HG02759 (cell line): ENCODE data around the gene DPPA2.
"Not testable (repeated sequence)": the region's sequence is repeated elsewhere in the genome, so short reads cannot be mapped to it uniquely, and the experiment has no call there.

Experiments used
- ATAC-seq: cut with Tn5 transposase; IDR thresholded peaks from one replicate; pipeline ENCODE4 v1.9.1; 2021; ENCODE audit warnings: mild to moderate bottlenecking, moderate library complexity; ENCODE audit not compliant: unreplicated experiment

DPPA2 gene, protein sequence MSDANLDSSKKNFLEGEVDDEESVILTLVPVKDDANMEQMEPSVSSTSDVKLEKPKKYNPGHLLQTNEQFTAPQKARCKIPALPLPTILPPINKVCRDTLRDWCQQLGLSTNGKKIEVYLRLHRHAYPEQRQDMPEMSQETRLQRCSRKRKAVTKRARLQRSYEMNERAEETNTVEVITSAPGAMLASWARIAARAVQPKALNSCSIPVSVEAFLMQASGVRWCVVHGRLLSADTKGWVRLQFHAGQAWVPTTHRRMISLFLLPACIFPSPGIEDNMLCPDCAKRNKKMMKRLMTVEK

DNA sequence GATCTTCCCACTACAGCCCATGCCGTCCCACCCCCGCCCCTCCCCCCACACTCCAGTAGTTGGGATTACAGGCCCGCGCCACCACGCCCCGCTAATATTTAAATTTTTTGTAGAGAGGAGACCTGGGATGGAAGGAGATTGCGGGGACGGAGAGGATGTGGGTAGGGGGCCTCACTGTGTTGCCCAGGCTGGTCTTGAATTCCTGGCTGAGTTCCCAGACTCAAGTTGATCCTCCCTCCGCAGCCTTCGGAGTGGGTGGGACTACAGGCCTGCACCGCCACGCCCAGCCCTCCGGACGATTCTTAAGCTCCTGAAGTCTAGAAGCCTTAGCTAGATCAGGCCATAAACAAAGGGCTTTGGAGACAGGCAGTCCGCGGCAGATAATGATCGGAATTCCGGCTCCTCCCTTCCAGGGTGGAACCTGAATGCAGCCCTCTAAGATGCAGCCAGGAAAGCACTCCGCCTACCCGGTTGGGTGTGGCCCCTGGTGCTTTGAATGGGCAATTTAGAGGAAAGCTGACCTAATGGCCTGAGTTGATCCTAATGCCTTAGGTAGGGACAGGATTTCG lies at the start of gene DPPA2:
TSS of gene DPPA2 (minus strand) at position 356 of the 569 bp plus-strand sequence. CDS start 1,975 bp downstream, outside the sequence.
- ATAC-seq, result no peak

DNA sequence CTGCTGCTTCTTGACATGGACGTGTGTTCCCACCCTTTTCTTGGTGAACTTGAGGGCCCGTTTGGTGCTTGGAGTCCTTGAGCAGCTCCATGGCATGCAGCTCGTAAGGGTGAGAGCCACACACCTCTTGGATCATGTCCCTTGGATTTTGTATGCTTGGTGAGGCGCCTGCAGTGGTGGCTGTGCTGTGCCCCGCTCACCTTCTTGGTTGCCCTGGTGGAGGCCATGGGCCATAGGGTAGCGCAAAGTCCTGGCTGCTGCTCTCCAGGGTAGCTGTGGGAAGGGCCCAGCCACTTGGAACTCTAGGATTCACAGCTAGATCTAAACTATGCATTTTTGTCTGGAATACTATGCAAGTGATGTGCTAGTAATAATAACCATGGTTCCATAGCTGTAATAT lies 47.8 kb upstream of the DPPA2 start:
- ATAC-seq, result no peak

DNA sequence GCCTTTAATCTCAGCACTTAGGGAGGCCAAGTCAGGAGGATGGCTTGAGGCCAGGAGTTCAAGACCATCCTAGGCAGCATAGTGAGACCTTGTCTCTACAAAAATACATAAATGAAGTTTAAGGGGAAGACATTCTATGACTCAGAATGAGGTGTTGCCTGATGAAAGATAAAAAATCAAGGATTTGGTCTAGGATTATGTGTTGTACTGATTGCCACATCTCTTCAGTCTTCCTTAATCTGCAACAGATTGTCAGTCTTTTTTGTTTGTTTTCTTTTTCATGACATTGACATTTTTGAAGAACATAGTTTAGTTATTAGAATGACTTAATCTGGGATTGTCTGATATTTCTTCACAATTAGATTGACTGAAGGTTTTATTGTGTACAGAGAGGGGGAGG lies 47.3 kb upstream of the DPPA2 start:
- no peak for ATAC-seq

DNA sequence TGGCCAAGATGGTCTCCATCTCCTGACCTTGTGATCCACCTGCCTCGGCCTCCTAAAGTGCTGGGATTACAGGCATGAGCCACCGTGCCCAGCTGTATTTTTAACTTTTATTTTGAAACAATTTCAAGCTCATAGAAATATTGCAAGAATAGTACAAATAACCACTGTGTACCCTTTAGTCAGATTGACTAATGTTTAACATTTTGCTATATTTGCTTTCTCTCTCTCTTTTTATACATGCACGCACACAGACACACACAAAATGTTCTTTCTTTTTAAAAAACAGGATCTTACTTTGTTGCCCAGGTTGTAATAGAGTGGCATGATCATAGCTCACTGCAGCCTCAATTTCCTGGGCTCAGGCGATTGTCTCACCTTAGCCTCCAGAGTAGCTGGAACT lies 46.5 kb upstream of the DPPA2 start:
- no peak for ATAC-seq

DNA sequence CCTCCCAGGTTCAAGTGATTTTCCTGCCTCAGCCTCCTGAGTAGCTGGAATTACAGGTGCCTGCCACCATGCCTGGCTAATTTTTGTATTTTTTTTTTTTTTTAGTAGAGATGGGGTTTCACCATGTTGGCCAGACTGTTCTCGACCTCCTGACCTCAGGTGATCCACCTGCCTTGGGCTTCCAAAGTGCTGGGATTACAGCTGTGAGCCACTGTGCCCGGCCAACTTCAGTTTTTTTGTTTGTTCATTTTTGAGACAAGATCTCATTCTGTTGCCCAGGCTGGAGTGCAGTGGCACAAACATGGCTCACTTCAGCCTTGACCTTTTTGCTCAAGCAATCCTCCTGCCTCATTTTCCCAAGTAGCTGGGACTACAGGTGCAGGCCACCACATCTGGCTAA lies 42.5 kb upstream of the DPPA2 start:
- not testable (repeated sequence) for ATAC-seq

DNA sequence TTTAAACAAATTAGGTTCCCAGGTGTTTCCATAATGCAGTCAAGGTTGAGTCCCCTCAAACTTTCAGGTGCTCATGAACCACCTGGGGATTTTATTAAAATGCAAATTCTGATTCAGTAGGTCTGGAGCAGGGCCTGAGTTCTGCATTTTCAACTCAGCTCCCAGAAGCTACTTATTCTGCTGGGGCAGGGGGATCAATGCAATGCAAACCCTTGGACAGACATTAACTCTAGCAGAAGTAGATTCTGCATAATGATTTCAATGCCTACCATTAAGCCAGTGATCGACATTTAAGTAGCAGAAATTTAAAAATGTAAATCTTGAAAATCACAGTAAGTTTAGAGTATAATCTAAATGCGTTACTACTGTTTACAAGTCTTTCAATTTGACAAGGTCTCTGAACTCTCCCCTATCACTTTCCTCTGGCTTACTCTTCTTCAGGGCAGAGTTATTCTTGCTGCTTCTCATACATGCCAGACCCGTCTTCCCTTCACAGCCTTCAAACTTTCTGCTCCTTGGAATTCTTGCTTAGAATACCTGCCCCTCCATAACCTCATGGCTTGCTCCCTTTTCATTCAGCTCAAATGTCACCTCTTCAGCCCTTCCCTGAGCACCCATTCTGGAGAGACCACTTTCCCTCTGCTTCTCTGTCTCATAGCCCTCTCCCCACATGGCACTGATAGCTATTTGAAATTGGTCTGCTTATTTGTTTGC lies 40.3 kb upstream of the DPPA2 start:
- no peak for ATAC-seq

DNA sequence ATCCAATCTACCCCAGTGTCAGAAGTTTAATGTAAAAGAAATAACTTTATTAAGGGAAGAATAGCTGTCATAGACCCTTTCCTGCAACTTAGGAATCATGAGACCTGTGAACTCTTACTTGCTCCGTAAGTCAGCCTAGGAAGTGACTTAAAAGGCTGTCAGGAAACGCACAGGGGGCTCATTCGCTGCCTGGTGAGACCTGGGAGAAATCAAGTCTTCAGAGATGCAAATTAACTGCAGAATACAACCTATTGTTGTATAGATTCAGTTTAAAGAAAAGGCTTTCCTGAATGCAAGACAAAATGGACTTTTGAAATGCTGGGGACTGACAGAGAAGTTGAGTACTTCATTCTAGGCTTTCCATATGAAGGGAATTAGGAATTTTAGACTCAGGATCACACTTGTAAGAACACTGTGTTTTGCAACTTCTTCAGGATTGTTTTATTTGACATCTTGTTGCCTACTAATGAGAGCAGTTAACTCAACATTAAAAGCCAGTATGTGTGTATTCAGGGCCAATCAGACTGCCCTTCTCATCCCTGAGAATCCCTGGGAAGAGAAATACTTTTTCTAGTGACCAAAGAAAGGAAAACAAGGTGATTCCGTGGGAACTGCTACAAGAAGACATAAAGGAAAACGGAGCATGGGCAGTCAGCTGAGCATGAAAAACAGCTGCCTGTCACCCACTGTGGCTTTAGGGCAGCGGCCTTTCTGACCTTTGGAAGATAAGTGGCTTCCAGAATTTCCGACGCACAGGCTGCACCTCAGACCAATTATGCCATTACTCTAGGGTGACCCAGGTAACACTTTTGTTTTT lies 39.5 kb upstream of the DPPA2 start:
- ATAC-seq, result no peak

DNA sequence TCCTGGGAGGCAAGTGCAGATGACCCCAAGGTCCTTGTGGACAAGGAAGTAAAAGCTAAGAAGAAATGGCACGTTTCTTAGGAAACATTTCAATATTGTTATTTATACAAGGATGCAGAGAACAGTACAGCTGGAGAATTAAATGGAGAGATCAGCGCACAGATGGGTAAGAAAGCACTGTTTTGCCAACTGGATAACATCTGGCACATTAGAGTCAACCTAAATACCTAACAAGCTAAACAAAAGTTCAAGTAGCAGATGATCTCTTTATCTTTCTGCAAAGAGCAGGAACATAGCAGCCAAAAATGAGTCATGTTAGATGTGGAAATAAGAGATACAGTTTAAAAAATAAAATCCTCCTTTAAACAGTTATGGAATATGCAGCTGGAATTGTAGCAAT lies 36.7 kb upstream of the DPPA2 start:
- no peak for ATAC-seq

DNA sequence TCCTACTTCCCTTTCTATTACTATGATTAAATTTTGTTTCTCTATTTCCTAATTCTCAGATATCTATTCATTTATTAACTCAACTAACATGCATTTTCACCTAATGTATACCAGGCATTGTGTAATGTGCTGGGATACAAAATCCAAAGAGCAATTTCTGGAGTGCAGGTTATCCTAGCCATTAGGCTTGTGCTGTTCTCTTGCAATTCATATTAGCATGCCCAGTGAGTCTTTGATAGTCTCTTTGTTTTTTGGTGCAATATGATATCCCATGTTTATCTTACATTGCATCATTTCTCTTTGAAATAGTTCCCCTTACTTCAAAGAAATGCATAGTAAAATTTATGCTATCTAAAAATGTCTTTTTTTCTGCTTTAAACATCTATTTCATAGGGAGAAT lies 34.9 kb upstream of the DPPA2 start:
- no peak for ATAC-seq

DNA sequence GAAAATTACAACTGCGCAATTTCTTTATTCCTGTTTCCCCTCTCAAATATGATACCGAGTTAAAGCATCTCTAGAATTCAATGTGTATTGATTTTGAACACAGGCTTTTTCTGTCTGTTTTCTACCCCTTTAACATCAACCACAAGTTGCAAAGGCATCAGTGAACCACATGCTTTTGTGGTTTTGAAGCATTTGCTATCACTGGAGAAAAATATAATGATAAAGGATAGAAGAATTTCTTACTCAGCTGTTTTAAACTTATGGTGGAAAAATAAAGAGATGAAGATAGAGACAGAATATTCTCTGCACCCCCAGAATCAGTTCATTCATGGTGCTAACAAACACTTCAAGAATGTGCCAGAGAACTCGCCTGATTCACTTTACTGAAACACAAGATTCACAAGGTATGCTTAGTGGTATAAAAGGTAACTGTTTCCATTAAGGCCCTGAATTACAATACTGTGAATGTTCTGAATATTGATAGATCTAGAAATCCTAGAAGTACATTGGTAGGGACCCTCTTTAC lies 30.5 kb upstream of the DPPA2 start:
- ATAC-seq, result no peak

DNA sequence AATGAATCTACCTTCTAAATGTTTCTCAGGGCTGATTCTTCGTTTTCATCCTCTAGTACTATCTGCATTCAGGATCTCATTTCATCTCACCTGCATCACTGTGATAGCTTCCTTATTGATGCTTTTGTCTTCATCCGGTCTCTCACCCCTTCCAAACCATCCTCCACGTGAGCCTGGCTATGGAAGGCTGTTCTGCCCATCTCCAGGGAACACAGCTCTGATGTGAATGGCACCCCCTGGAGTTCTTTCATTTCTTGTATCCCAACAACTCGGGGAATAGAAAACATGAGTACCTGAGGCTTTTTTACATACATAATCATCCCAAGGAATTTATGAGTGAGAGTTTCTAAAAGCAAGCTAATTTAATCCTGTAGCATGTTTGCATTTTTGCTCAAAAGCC lies 29.8 kb upstream of the DPPA2 start:
- no peak for ATAC-seq

DNA sequence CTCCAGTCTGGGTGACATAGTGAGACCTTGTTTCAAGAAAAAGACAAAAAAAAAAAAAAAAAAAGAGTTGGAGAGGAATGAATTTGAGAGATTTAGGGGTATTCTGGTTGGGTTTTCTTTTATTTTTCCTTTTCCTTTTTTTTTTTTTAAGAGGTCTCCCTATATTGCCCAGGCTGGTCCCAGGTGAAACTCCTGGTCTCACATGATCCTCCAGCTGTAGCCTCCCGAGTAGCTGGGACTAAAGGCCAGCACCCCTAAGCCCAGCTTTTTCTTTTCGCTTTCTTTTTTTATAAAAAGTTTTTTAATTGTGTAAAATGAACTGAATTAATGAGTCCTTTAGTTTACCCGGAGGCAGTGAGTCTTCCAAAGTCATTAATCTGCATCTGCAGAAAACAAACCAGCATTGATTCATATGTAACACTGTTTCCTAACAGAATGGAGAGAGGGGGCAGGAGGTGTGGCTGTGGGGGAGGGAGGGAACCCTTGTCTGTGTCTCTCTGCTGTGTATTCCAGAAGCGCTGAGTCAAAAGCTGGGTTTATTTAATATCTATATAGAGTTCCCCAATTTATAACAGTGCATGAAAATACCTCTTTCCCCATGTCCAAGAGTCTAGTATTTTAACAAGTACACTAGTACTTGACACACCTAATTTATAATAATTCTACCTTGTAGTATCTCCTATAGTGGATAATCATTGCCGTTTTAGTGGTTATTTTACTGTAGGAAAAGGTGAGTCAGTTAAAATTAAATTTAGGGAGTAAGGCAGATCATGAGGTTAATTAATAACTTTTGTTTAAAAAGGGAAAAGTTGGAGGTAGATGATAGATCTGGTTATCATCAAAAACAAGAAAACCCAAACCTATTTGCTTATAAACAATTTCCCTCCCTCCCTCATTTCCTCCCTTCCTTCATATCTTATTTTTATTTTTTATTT lies 23.7 kb upstream of the DPPA2 start:
- no peak for ATAC-seq

DNA sequence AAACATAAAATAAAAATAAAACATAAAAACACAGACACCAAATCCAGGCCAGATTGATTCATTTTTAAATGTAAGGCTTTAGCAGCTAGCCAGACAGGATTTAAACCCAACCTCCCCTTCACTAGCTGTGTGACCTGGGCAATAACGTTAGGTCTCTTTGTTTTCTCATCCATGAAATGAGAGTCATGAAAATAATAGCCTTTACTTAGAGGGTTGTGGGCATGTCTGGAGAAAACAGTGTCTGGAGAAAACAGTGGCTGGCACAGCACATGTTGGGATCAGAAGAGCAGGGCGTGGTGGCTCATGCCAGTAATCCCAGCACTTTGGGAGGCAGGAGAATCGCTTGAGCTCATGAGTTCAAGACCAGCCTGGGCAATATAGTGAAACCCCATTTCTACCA lies 22.9 kb upstream of the DPPA2 start:
- no peak for ATAC-seq

DNA sequence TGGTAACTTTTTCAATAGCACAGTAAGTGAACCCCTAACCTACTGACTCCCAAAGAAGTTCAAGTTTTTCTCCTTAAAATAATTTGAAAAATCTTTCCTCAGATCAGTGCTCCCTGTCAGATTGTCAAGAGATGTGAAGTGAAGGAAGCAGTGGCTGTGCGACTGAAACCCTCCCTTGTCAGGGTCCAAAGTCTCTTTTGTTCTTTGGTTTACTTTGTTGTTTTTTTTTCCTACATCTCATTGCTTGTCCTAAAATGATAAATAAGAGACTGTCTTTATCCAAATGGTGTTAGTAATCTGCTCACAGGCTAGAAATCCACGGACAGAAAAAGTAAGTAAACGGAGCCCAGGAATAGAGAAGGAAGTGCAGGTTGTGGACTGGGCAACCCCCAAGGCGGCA lies 22.0 kb upstream of the DPPA2 start:
- no peak for ATAC-seq

DNA sequence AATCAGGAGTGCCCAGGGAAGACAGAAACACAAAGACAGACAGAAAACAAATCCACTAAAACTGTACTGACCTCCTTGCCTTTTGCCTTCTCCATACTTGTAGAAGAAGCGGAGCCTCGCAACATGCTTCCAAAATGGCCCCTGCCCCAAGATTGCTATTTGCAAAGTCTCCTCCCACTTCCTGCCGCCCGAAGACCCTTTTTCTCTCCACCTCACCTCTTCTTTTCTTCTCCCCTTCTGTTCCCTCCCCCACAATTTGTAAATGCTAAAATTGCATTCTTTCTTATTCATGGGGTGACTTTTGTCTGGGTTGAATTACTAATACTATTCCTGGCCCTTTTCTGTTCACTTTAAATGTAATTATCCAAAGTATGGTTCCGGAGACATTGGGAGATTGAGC lies 21.1 kb upstream of the DPPA2 start, which contains the start of gene DPPA4:
TSS of gene DPPA4 (minus strand) at position 154 of the 400 bp plus-strand sequence. CDS start at position 125, 29 bp downstream.
- ATAC-seq, result no peak

DNA sequence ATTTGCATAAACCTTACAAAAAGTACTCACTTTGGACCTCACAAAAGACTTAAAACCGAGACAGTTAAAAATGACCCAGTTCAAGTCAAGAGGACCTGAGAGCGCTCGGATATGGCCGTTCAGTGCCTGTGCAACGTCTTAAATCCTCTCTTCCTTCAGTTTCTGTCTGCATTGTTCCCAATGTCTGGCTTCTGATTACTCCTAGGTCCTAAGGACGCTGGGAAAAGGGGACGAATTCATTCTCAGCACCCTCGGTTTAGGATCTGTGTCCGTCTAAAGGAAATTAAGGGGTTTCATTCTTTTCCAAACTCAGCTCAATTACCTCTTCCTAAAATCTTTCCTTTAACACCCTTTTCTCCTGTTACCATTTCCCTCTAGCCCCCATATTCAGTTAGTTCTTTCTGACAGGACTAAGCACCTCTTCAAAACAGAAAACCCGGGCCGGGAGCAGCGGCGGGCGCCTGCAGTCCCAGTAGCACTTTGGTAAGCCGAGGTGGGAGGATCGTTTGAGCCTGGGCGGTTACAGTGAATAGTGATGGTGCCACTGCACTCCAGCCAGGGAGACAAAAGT lies 20.1 kb upstream of the DPPA2 start:
- ATAC-seq, result no peak

DNA sequence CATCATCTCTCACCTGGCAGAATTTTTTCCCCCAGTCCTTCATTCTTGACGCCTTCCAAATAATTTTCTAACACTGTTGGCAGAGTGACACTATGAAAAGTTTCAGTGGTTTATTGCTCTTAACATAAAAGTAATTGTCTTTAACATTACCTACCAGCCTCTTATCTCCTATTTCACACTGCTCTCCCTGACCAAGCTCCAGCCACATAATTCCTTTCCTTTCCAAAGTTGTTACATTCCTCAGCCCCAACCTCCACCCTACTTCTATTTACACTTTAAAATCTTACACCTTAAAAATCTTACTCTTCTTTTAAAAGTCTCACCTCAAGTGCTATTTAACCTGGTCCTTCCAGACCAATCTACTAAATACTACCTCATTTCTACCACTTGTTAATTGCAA lies 18.3 kb upstream of the DPPA2 start:
- ATAC-seq, result no peak

DNA sequence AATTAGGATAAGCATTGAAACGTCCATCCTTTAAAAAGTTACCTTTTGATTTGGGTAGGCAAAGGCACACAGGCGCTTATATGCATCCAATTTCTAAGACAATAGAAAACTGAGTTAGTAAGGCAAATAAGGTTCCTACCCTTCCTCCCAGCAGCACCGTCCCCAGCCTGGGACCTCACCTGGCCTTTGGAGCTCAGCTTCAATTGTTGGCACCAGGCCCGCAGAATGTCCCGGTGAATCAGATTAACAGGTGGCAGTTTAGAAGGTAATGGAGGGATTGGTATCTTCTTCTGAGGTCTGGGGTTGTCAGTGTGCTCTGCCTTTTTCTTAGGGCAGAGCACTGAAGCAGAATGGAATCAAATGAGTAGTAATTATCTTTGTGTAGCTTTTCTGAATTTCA lies 15.4 kb upstream of the DPPA2 start:
- ATAC-seq, result no peak

DNA sequence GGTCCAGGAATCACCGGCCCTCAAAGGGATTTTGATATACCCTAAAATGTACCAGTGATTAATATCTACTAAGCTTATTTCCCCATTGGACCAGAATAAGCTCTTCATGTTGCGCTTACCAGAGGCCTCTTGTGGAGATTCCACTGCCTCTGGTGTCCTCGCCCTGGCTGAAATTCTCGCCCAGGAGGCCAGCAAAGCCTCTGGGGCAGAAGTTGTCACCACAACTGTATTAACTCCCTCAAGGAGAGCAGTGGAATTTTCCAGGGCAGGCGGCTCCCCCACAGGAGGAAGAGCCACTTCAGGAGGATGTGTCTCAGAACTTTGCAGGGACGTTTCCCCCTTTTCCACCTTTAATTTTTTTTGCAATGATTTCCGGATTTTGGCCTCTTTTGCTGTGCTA lies 14.1 kb upstream of the DPPA2 start:
- no peak for ATAC-seq

DNA sequence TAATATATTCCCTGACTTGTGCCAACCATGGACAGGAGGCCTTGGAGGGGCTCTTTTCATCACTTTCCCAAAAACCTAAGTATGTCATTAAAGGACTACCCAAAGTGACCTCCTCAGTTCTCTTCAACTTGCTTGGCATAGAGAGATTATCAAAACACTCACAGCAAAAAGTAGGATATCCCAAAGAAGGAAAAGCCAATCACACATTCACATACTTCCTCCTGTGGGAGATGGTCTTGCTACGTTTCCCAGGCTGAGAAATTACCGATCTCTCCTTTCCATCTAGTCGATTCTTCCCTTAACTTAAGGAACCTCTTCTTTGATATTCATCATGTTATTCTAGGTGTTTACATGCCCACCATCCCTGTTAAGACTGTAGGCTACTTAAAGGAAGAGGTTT lies 11.9 kb upstream of the DPPA2 start:
- ATAC-seq, result no peak
